Measurements from ENCODE around the gene DTD2. TPM values are rescaled to one million over a fixed set of nuclear protein-coding genes. Genes with fewer than 3 reads are reported as not detected.

DTD2 gene
- total RNA-seq, 1 experiment from 2014 or later: 15.2 TPM

DNA sequence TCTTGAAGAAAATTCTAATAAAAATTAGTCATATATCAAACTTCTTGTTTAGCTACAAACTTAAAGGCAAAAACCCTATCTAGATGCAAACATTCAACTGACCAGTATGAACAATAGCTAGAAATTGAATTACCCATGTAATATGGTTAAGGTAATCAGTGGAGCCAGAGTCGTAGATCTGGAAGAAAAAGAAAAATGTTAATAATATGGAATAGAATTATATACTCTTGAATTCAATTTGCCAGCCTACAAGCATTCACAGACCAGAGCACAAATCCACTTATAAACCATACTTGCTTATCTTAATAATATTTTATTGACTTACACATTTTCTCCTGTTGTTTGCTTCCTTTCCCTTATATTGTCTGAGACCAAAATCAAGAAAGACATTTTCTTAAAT lies 29.3 kb downstream of the DTD2 start:
- Histone ChIP-seq H3K27ac (ENCODE audit: low read length) (no peak overlapping the region), H3K4me3 (ENCODE audit: low read depth in 2 of 2, low read length in 2 of 2) (no peak overlapping the region), H3K9me3 (ENCODE audit: control insufficient read depth, insufficient read depth, low read depth, low read length) (no peaks in the 10 kb centered on the region), H3K4me1 (ENCODE audit: control insufficient read depth, insufficient read depth, low read length) (no peaks in the 10 kb centered on the region), H3K36me3 (ENCODE audit: control insufficient read depth, insufficient read depth, low read length) (no peaks in the 10 kb centered on the region), H3K27me3 (ENCODE audit: control insufficient read depth, insufficient read depth, low read length) (no peaks in the 10 kb centered on the region)
- ChIA-PET POLR2A (no interaction called here), CTCF (no interaction called here)
- in situ Hi-C loops (cut with HindIII; ENCODE audit: low pct_unique_long_range_greater_than_20kb, low sequenced_read_pairs): no loop called here
- intact Hi-C loops (cut with micrococcal nuclease; ENCODE audit: unreplicated experiment): no loop called here
- BruUV-seq (replicated peaks): no TSS peak
- no peak for TF ChIP-seq CTCF (IDR thresholded peaks at IDR 0.05)
- TF ChIP-seq, protein P1, sequence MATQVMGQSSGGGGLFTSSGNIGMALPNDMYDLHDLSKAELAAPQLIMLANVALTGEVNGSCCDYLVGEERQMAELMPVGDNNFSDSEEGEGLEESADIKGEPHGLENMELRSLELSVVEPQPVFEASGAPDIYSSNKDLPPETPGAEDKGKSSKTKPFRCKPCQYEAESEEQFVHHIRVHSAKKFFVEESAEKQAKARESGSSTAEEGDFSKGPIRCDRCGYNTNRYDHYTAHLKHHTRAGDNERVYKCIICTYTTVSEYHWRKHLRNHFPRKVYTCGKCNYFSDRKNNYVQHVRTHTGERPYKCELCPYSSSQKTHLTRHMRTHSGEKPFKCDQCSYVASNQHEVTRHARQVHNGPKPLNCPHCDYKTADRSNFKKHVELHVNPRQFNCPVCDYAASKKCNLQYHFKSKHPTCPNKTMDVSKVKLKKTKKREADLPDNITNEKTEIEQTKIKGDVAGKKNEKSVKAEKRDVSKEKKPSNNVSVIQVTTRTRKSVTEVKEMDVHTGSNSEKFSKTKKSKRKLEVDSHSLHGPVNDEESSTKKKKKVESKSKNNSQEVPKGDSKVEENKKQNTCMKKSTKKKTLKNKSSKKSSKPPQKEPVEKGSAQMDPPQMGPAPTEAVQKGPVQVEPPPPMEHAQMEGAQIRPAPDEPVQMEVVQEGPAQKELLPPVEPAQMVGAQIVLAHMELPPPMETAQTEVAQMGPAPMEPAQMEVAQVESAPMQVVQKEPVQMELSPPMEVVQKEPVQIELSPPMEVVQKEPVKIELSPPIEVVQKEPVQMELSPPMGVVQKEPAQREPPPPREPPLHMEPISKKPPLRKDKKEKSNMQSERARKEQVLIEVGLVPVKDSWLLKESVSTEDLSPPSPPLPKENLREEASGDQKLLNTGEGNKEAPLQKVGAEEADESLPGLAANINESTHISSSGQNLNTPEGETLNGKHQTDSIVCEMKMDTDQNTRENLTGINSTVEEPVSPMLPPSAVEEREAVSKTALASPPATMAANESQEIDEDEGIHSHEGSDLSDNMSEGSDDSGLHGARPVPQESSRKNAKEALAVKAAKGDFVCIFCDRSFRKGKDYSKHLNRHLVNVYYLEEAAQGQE (IDR thresholded peaks at IDR 0.05; ENCODE audit: insufficient read depth in 1 of 2, low read depth in 2 of 2, low read length in 1 of 2): no peak
- TF ChIP-seq POLR2AphosphoS5 (IDR thresholded peaks at IDR 0.05; ENCODE audit: low read depth, low read length): no peak
- no peak for TF ChIP-seq TCF7L2 (IDR thresholded peaks at IDR 0.05; ENCODE audit: low read depth, low read length)
- no peak for TF ChIP-seq SIN3A (IDR thresholded peaks at IDR 0.05; ENCODE audit: borderline replicate concordance, insufficient read depth, low read depth, low read length)
- DNase-seq (ENCODE audit: low read depth, low spot score) (no peak), ATAC-seq (no peak)

GRCh38 chr14:31426663-31427062 lies 30.6 kb downstream of the DTD2 start:
- H3K4me1 ChIP-seq (ENCODE audit: control insufficient read depth, insufficient read depth, low read length): no peaks in the 10 kb centered on the region

More at GRCh38 chr14:31426663-31427062, 30.6 kb downstream of the DTD2 start:
- intact Hi-C loops (cut with micrococcal nuclease; ENCODE audit: unreplicated experiment) (no loop called here), in situ Hi-C loops (cut with HindIII; ENCODE audit: low pct_unique_long_range_greater_than_20kb, low sequenced_read_pairs) (no loop called here)
- ChIA-PET CTCF (no interaction called here), POLR2A (no interaction called here)
- BruUV-seq (replicated peaks): no TSS peak
- ATAC-seq (no peak), DNase-seq (ENCODE audit: low read depth, low spot score) (no peak)
- H3K27ac ChIP-seq (ENCODE audit: low read length): no peak overlapping the region
- H3K36me3 ChIP-seq (ENCODE audit: control insufficient read depth, insufficient read depth, low read length): no peaks in the 10 kb centered on the region
- no peaks in the 10 kb centered on the region for H3K27me3 ChIP-seq (ENCODE audit: control insufficient read depth, insufficient read depth, low read length)
- no peaks in the 10 kb centered on the region for H3K9me3 ChIP-seq (ENCODE audit: control insufficient read depth, insufficient read depth, low read depth, low read length)
- H3K4me3 ChIP-seq (ENCODE audit: low read depth in 2 of 2, low read length in 2 of 2): no peak overlapping the region
- no peak for TF ChIP-seq TCF7L2 (IDR thresholded peaks at IDR 0.05; ENCODE audit: low read depth, low read length)
- TF ChIP-seq, protein P1 (IDR thresholded peaks at IDR 0.05; ENCODE audit: insufficient read depth in 1 of 2, low read depth in 2 of 2, low read length in 1 of 2): no peak
- no peak for TF ChIP-seq CTCF (IDR thresholded peaks at IDR 0.05)
- TF ChIP-seq SIN3A (IDR thresholded peaks at IDR 0.05; ENCODE audit: borderline replicate concordance, insufficient read depth, low read depth, low read length): no peak
- no peak for TF ChIP-seq POLR2AphosphoS5 (IDR thresholded peaks at IDR 0.05; ENCODE audit: low read depth, low read length)
